Smooth muscle cell of the brain vasculature (primary cell): ENCODE measurements around the gene KITLG.
A peak's percentile ranks its signal among the peaks of the same experiment; 100 is the strongest.
"Not testable (repeated sequence)": the region's sequence is repeated elsewhere in the genome, so short reads cannot be mapped to it uniquely, and the experiment has no call there.

ENCODE experiments used
- DNase-seq: peaks from one replicate; pipeline ENCODE4 v3.0.0-alpha.2; 2012; ENCODE audit warnings: low read depth, low spot score

The KITLG gene

GRCh38 chr12:88580051-88580871 lies at the start of gene KITLG:
Gene KITLG, minus strand, starts transcription at chr12:88580471. Its CDS starts 193 bp downstream, at chr12:88580278.
- peak; percentile 57 for DNase-seq

GRCh38 chr12:88628856-88629509 lies 48.7 kb upstream of the KITLG start:
- no peak for DNase-seq

- DNase-seq = not testable (repeated sequence)
Observed at GRCh38 chr12:88628035-88628434, 47.8 kb upstream of the KITLG start.

- no peak for DNase-seq
Observed at GRCh38 chr12:88627501-88627900, 47.2 kb upstream of the KITLG start.

- DNase-seq = no peak
Observed at GRCh38 chr12:88625356-88625755, 45.1 kb upstream of the KITLG start.

- DNase-seq = no peak
Observed at GRCh38 chr12:88624911-88625310, 44.6 kb upstream of the KITLG start.

- no peak for DNase-seq
Observed at GRCh38 chr12:88623777-88624548, 43.7 kb upstream of the KITLG start.

- no peak for DNase-seq
Observed at GRCh38 chr12:88617352-88617751, 37.1 kb upstream of the KITLG start.

- no peak for DNase-seq
Observed at GRCh38 chr12:88615490-88615889, 35.2 kb upstream of the KITLG start.

- DNase-seq = no peak
Observed at GRCh38 chr12:88604646-88605045, 24.4 kb upstream of the KITLG start.

GRCh38 chr12:88600272-88600671 lies 20.0 kb upstream of the KITLG start:
- no peak for DNase-seq

- no peak for DNase-seq
Observed at GRCh38 chr12:88597365-88597764, 17.1 kb upstream of the KITLG start.

- DNase-seq = no peak
Observed at GRCh38 chr12:88595697-88596096, 15.4 kb upstream of the KITLG start.

- no peak for DNase-seq
Observed at GRCh38 chr12:88594780-88595179, 14.5 kb upstream of the KITLG start.

GRCh38 chr12:88591343-88591742 lies 11.1 kb upstream of the KITLG start:
- no peak for DNase-seq

- DNase-seq = no peak
Observed at GRCh38 chr12:88590851-88591250, 10.6 kb upstream of the KITLG start.

GRCh38 chr12:88585077-88585476 lies 4.8 kb upstream of the KITLG start:
- DNase-seq = no peak

- DNase-seq = no peak
Observed at GRCh38 chr12:88579601-88580050, 645 bp downstream of the KITLG start.

GRCh38 chr12:88579161-88579517 lies 1.1 kb downstream of the KITLG start:
- DNase-seq = no peak

- no peak for DNase-seq
Observed at GRCh38 chr12:88578276-88579160, 1.8 kb downstream of the KITLG start.

- DNase-seq = no peak
Observed at GRCh38 chr12:88577537-88577936, 2.7 kb downstream of the KITLG start.
